NCI-H1092 (cell line): ENCODE results near the gene URGCP.
A peak's percentile ranks its signal among the peaks of the same experiment; 100 is the strongest.

Experiments used
- DNase-seq: peaks from one replicate; lab custom pipeline; 2025; lab: John Stamatoyannopoulos, UW

URGCP gene

GRCh38 chr7:43906331-43907010, at the start of gene URGCP:
URGCP (minus strand) TSS chr7:43906596; CDS start chr7:43906575, 21 bp downstream.
- peak; percentile 13 for DNase-seq

DNA sequence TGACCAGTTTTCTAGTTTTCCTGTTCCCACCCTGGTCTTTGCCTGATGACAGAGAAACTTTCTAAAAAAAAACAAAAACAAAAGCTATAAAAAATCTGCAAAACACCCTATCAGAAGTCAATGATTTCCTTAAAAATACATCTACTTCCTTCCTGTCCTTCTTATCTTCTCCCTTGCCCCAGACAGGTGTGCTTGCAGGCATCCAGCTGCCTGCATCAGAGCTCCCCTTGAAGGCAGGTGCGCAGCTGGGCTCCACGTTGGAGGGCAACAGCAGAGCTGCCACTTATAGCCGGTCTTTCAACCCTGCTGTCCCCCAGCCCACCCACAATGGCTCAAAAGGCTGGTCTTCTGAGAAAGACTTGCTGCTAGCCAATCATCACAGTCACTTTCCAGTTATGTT, 49.6 kb upstream of the URGCP start:
- DNase-seq: no peak

- DNase-seq: peak; percentile 15
Observed at GRCh38 chr7:43954524-43955228, 48.3 kb upstream of the URGCP start.

- no peak for DNase-seq
Observed at GRCh38 chr7:43953071-43953470, 46.7 kb upstream of the URGCP start.

DNA sequence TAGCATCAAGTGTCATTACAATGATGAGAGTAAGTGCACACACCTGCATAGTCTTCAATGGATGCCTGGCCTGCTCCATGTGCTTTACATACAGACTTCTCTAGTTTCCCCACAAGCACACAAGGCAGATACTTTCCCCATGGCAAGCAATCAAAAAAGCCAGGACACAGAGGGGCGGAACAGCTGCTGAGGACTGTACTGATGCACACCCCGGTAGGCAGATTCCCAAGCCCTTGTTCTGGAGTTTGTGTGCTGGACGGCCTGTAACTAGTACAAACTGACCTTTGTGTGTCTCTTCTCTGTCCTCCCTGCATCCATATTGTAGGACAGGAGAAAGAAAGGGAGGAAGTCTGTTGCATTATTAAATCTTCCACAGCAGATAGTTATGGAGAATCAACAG, 45.6 kb upstream of the URGCP start:
- DNase-seq: no peak

GRCh38 chr7:43944286-43944685, 37.9 kb upstream of the URGCP start:
- DNase-seq: no peak

DNA sequence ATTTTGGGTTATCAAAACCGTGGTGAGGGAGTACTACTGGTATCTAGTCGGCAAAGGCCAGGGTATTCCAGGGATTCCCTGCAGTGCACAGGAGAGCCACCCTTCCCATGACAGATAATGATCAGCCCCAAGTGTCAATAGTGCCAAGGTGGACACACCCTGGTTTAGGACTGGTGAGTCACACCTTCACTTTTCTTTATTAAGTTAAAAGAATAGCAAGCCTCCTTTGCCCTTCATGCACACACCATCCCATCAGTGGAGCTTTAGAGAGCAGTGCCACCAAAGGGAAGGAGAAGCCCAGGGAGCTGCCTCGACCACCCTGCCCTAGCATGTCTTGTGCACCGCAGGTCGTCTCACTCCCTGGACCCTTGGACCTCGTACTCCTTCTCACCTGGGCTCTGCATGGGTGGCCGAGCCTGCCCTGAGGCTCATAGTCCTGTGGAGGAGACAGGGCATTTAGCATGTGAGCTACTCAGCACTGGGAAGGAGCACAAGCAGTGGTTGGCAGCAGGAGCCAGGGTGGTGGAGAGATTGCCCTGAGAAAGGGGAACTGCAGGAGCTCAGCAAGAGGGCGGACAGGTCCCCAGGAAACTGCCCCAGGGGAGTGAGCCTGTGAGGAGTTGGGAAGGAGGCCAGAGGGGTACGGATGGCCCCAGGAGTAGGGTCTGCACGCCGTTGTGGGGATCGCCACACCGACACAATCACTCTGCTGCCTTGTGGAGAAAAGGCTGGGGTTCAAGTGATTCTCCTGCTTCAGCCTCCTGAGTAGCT, 37.2 kb upstream of the URGCP start:
- DNase-seq: no peak

DNA sequence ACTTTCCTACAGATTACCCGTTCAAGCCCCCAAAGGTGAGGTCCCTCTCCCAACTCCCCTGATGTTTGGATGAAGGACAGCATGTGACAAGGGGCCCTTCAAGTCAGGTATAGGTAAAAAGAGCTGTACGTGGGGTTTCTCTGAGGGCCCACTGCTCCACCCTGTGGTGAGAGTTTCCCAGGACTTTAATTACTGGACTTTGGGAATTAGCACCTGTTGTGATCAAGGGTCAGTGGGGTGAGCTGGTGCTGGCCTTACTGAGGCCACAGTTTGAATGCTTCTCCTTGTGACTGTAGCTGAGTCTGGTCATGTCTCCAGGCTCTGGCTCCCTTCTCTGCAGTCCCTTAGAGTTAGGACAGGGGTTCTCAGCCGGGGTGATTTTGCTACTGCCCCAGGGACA, 36.6 kb upstream of the URGCP start:
- DNase-seq: no peak

DNA sequence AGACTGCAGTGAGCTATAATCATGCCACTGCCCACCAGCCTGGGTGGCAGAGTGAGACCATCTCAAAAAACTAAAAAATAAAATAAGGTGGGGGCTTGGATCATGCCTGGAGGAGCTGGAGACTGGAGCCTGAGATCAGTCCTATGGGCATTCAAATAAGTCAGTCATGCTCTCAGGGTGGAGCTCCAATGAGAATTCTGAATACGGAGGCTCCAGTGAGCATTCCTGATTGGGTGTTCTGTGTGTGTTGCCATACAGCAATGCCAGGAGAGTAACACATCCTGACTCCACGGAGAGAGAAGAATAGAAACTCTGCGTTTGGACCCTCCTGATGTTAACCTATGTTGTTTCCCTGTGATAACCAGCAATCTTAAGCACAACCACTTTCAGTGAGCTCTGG, 35.9 kb upstream of the URGCP start:
- DNase-seq: no peak

GRCh38 chr7:43938892-43939482, 32.6 kb upstream of the URGCP start:
- no peak for DNase-seq

- no peak for DNase-seq
Observed at GRCh38 chr7:43937444-43937843, 31.0 kb upstream of the URGCP start.

DNA sequence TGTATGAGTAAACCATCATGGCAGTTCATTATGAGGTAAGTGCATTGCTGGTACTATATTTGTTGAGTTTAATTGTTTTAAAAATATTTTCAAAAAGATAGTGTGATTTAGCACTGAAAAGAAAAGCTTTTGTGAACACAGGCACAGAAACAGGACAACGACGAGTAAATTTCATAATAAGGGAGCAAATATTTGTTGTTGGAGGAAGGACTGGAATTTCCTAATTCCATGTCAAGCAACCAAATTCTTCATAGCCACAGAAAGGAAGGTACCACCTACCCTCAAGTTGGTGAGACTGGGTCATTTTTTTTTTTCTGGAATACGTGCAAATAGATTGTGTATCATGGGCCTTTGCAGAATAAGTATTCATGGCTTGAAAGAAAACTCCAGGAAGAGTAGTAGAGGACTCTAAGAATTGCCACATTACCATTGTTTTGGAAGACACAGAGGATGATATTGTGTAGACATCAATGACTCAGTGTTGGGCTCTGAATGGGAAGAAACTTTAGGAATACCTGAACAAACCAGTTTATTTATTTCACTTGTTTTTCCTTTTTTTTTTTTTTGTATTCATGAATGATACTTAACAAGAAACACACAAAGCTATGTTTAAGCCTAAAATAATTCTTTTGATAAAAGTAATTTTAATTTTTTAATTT, 27.6 kb upstream of the URGCP start:
- DNase-seq: no peak

- DNase-seq: no peak
Observed at GRCh38 chr7:43931346-43931745, 24.9 kb upstream of the URGCP start.

- no peak for DNase-seq
Observed at GRCh38 chr7:43929529-43930457, 23.4 kb upstream of the URGCP start.

GRCh38 chr7:43927810-43928209, 21.4 kb upstream of the URGCP start:
- DNase-seq: no peak

DNA sequence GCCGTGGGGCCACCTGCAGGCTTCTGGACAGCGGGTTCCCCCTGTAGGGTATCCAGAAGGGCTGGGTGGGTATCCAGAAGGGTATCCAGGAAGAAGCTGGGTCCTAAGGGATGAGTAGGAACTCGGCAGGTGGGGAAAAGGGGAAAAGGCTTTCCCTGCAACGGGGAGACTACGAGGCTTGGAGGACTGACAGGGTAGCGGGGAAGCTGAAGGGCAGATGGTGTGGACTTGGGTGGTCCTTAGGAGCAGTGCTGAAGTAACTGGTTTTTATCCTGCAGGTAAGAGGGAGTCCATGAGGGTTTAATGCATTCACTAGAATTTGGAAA, 20.4 kb upstream of the URGCP start:
- no peak for DNase-seq

- peak; percentile 90 for DNase-seq
Observed at GRCh38 chr7:43925984-43926797, 19.8 kb upstream of the URGCP start, which contains the start of gene UBE2D4. UBE2D4 (plus strand) TSS chr7:43926436; CDS start chr7:43926533, 97 bp downstream.

- no peak for DNase-seq
Observed at GRCh38 chr7:43922726-43923125, 16.3 kb upstream of the URGCP start.

DNA sequence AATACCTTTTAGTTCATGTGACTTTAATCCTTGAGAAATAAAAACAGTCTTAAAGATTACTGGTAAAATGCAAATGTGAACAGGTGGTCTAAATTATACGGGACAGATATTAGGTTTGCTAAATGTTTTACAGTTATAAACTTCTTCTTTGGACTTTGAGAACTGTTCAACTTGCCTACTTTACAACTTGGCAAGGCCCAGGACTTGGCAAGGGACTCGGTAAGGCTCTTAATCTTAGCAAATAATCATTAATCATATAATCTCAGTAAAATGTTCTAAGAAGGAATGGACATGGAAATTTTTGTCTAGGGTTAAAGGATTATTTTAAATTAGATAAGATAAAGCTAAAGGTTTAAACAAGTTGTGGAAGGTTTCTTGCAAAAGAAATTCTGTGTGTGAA, 15.0 kb upstream of the URGCP start:
- no peak for DNase-seq

DNA sequence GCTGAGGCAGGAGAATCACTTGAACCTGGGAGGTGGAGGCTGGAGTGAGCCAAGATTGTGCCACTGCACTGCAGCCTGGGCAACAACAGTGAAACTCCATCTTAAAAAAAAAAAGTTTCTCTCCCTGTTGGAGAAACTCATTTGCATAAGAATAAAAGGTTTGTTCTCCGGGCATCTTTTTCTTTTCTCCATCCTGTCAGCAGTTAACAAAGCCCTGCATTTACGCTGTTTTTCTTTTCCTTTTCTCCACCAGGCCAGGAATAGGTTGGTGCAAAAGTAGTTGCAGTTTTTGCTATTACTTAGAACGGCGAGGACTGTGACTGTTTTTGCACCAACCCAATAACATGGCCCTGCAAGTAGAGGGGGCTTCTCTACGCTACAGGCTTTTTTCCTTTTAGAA, 9.5 kb upstream of the URGCP start:
- DNase-seq: no peak
